CD4-positive, alpha-beta T cell treated with Interferon gamma for 1 hour (primary cell): ENCODE results near the gene SETBP1.
A peak's percentile ranks its signal among the peaks of the same experiment; 100 is the strongest.

Experiments used
- DNase-seq: peaks from one replicate; pipeline ENCODE4 v3.0.0-alpha.2; 2020

Gene SETBP1

GRCh38 chr18:44680273-44681075 is at the start of gene SETBP1:
TSS of gene SETBP1 (plus strand) at chr18:44680888. CDS start at chr18:44701347, 20,459 bp downstream.
- DNase-seq: peak; percentile 20

- no peak for DNase-seq
These were observed 48.1 kb upstream of the SETBP1 start for GRCh38 chr18:44632469-44633145.

GRCh38 chr18:44635546-44635945 is 45.1 kb upstream of the SETBP1 start:
- no peak for DNase-seq

- DNase-seq: no peak
These were observed 44.4 kb upstream of the SETBP1 start for GRCh38 chr18:44636241-44636640.

DNA sequence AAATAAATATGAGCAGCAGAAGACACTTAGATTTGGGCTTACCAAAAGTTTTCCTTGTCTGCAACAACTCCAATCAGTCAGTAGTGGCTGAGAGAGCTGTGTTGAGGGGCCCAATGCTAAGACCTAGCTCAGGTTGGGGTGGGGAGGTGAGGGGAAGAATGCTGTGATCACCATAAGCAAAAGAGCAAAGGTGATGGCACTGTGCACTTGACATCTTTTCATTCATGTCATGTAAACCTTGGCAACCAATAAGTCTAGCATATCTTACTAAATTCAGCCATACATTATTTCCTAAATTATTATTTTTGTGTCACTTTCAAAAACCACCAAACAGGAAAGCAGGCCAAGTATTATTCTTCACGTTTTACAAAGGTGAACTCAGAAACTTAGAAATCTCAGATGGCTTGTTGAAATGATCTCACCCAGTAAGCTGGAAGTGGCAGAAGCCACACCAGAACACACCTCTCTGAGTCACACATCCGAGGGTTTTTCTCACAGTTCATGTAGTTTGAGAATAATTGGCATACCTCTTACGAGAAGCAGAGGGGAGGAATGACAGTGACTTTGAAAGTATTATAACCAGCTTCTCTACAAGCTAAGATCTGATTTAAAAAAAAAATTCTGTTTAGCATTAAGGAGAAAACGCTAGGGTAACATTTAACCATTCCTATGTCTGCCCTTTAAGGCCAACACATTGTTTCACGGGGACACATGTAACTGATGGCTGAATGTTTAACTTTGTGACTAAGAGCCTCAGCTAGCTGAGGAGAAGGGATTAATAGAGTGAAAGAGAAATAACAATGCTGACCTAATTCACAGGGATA is 43.3 kb upstream of the SETBP1 start:
- peak; percentile 1 for DNase-seq

GRCh38 chr18:44638034-44638540 is 42.6 kb upstream of the SETBP1 start:
- DNase-seq: no peak

- no peak for DNase-seq
These were observed 41.9 kb upstream of the SETBP1 start for GRCh38 chr18:44638811-44639210.

DNA sequence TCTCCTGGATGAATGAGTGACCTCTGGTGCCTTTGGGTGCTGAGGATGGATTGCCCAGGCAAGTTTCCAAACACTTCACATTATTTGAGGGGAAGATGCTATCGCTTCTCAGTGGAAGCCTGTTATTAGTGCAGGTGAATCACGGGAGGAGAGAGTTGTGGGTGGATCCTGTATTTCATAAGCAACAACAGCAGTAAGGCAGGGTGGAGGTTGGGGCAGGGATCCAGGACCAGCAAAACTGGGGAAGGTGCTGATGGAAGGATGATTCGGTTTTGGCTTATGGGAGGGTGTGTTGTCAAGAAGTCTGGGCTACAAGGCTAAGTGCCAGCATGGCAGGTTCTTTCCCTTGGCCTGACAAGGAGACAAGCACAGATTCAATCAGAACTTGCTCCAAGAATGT is 37.7 kb upstream of the SETBP1 start:
- no peak for DNase-seq

GRCh38 chr18:44651478-44651877 is 29.2 kb upstream of the SETBP1 start:
- no peak for DNase-seq

DNA sequence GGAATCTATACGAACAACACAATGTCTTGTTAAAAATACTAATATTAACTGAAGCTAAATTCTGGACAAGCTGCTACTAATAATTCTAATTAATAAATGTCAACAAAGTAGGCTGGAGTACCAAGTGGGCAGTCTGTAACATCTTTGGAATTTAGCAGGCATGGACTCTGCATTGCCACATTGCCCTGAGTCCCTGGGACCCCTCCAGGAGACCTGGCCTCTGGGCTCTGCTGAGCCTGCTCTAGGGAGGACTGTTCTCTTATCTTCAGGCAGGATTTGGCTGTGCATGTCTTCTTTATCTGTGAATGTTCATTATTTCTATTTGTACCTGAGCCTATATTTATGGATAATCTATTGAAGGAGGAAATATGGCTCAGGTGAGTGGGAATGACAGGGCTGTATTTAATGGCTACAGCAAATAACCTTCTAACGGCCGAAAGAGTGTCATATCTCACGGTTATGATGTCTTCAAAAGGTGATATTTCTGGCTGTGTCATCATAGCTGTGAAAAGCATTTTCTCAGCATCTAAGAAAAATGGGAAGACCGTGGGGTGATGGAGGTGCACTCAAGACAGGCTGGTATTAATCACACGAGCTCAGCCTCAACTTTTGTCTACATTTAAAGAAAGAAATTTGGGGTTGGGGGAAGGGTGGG is 28.6 kb upstream of the SETBP1 start:
- DNase-seq: no peak

DNA sequence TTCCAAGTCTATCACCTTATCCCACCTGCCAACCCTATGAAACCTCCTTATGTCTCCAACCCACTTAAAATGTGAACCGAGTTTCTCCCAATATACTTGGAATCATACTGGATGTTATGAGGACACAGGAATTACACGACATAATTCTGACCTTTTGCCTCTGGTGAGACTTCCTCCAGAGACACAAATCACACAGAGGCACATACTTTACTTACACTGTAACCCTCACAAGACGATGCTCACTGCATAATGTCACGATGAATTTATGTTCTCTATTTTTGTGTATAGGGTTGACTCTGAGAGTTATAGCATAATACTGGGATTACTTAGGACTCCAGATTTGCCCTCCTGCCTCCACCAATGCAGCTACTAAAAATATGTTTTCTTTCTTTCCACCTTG is 28.0 kb upstream of the SETBP1 start:
- DNase-seq: no peak

- no peak for DNase-seq
These were observed 26.1 kb upstream of the SETBP1 start for GRCh38 chr18:44654573-44654972.

GRCh38 chr18:44655435-44655834 is 25.3 kb upstream of the SETBP1 start:
- no peak for DNase-seq

DNA sequence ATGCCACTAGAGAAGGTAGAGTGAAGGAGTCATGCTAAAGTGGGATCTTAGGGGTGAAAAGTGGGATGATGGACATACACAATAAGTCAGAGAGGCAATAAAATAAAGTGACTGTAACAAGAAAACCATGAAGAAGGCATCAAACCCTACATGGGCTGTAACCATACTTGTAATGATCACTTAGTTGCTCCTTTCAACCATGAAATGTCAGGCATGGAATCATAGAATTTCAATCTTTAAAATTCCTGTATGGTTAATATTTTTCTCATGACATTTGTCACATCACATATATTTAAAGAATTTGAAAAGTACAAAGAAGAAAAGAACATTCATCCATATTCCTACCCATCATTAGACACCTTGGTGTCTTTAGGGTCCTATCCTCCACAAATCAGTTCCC is 20.9 kb upstream of the SETBP1 start:
- DNase-seq: no peak

DNA sequence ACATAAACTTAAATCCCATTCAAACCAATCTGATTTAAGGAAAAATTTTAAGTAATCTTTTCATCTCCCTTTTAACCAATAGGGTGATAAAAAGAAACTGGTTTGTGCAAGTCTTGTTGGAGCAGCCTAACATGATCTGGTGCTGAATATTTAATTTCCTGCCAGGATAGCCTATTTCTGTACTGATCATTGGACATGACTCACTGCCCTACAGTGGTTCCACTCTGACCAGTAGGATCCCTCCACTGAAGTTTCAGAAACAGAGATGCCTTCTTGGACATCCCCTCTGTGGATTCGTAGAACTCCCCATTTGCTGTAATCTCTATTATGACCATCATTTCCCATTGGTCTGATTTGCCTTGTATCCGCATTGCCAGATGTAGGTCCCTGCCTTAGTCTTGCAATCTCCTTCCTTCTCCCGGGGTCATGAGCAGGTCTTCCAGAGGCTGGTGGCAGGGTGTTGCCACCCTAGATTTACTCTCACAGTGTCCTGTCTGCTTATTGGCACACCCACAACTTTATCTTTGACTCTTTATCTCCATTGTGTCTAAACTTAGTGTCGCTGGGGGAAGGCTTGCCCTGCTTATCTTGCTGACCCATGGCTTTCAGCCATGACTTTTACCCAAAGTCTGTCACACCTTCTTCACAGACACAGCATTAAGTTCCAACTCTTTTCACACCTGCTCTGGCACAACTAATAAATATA is 12.3 kb upstream of the SETBP1 start:
- no peak for DNase-seq

DNA sequence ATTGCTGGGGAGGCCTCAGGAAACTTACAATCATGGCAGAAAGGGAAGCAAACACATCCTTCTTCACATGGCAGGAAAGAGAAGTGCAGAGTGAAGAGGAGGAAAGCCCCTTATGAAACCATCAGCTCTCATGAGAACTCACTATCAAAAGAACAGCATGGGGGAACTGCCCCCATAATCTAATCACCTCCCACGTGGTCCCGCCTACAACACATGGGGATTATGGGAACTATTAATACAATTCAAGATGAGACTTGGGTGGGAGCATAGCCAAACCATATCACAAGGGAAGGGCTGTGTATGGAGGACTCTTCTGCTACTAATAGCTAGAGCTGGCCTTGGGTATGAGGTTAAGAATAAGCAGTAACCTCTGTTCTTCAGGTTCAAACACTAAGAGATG is 8.8 kb upstream of the SETBP1 start:
- no peak for DNase-seq

- no peak for DNase-seq
These were observed 8.2 kb upstream of the SETBP1 start for GRCh38 chr18:44672506-44672905.

GRCh38 chr18:44673256-44673880 is 7.3 kb upstream of the SETBP1 start:
- no peak for DNase-seq

- DNase-seq: no peak
These were observed 2.8 kb upstream of the SETBP1 start for GRCh38 chr18:44677933-44678332.

DNA sequence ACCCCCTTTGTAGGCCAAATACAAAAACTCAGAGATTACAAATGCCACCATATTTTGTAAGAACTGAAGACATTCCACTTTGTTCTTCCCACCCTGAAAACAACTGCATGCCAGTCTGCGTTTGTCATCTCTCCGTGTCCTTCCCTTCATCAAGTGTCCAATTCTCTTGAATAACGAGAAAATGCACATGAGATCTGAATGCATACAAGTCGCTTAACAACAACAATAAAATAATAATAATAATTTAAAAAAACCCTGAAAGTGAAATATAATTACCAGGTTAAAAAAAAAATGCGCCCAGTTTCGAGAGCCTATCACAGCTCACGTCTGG is 2.0 kb upstream of the SETBP1 start:
- DNase-seq: no peak

- DNase-seq: peak; percentile 81
These were observed 1.4 kb upstream of the SETBP1 start for GRCh38 chr18:44679056-44679913.
